Hematopoietic multipotent progenitor cell treated with erythropoietin and hydrocortisone succinate and interleukin-3 and kit ligand, for 17 days (in vitro differentiated cells): ENCODE data around the gene KRT73.

Experiments used
- DNase-seq: peaks from one replicate; pipeline ENCODE4 v3.0.0-alpha.2; 2015; ENCODE audit warnings: low spot score

Gene KRT73

DNA sequence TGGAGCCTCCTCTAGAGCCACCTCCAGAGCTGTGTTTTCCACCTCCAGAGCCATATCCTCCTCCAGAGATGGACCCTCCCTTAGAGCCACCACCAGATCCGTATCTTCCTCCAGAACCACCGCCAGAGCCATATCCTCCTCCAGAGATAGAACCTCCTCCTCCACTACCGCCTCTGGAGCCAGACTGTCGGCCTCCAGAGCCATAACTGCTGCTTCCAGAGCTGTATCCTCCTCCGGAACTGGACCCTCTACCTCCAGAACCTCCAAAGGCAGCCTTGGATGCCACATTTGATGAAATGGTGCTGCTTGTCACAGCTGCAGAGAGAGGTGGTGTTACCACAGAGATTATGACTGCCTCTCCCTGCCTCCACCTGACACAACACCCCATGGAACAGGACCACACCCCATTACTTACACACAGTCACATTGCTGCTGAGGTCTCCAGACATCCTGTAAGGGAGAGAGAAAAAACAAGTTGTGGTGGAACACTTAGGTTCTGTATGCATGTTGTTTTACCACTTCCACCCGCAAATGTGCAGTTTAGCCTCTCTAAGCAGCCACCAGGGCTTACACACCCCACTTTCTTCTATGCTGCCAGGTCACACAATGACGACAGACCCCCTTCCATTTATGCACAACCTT, 26.9 kb upstream of the KRT73 start:
- DNase-seq: peak; percentile 26

DNA sequence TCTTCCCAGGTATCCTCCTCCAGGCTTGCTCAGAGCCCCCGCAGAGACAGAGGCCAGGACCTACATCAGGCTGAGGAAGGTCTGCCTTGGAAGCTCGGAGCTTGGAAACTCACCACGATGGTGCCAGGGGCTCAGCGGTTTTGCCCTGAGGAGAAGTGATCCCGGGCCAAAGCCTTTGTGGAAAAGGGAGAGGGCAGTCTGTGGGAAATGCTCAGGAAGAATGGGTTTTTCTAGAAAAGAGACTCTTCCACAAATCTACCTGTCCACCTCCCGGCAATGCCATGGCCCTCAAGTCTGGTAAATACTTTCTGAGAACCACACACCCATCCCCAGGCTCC, 25.7 kb upstream of the KRT73 start:
- DNase-seq: no peak

DNA sequence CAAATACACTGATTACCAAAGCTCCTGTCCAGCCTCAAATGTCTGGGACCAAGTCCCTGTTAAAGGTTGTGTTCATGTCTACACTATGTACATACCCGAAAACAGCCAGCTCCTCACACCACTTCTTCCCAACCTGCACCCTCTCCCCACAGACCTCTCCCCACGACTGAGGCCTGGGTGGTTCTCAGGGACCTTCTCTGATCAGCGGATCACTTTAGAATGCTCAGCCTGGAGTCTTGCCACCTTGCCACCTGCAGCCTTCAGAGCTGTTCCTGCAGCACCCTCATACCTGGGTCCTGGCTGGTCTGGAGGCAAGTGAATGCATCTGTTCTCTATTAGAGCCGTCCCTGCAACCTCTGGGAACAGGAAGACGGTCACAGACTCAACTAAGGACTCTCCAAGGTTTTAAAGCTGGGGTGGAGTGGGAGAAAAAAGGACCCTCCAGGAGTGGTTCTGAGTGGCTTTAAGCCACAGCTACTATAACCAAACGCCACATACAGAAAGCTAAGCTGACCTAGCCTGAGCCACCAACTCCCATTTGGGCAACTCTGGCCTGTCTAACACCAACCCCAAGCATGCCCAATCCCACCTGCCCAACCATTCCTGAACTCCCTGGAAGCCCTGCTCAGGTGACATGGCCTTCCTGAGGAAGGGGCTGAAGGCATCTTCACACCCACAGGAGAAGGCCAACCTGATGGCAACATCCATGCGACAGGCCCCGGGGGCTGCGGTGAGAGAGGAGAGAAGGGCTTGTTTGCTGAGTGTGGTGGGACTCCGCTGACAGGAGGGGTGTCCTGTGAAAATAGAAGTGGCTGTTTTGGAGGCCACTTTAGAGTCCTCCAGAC, 25.1 kb upstream of the KRT73 start:
- DNase-seq: no peak

DNA sequence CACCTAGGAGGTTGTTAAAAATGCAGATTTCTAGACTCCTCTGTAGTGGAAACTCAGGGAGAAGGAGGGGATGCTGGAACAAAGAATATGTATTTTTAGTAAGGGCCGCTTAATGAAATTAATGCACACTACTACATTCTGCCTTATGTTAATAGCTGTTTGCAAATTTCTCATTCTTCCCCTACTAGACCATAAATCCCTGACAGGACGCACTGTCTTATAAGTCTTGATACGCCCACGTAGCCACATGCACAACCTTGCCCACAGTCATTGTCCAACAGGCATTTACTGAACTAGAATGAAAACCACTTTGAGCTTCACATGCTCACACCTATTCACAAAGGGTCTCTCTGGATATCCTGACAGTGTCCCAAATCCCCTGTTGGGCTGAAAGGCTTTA, 23.1 kb upstream of the KRT73 start:
- no peak for DNase-seq

DNA sequence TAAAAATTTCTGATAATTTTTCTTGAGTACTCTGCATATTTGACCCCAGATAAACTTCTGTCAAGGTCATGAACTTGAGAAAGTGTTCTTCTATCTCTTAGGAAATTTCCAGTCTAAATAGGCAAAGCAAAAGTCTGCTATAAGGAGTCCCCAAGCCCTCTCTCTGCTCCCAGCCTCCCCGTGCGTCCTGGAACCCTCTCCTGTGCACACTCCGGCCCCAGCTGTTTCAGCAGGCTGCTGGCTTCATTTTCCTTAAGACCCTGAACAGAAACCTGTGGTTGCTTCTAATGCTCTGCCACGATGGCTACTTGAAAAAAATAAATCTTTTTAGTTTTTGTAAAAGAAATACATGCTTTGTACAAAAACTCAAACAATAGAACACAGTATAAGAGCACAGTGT, 18.9 kb upstream of the KRT73 start:
- DNase-seq: no peak

DNA sequence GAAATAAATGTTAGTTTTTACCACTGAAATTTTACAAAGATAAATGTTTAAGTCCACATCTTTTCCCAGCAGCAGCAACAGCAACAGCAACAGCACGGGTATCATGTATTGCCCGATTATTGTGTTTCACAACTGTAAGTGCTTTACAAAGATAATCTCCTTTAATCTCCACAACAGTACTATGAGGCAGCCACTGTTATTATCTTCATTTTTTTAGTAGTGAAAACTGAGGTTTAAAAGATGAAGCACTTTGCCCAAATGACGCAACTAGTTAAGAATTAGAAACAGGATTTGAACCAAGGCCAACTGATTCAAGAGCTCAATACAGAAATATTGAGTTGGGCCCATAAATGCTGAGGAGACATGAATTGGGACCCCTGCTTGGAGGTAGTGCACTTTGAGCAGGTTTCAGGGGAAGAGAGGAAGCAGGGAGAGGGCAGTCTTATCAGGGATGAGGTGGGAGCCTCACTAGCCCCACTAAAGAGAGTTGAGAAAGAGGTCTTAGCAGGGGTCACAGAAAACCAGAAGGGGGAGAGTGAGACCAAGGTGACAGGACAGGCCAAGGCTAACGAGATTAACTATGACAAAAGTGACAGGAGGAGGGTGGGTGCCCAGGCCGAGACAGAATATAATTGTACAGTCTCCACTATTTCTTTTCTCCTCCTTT, 18.4 kb upstream of the KRT73 start:
- no peak for DNase-seq

DNA sequence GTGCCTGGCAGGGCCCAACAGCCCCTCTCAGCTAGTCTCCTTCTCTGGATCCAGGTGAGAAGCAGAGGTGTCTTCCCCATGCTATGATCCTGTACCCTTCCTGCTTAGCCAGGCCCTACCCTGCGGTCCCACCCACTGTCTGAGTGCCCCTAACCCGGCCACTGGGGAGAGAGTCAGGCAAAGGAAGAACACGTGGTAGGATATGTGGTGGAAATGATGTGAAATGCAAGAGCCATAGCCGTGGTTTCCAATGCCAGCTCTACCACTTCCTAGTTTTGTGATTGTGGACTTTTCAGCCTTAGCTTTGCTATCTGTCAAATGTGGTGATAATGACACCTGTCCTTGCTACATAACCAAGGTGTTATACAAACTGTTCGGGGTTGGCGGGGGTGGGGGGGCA, 17.8 kb upstream of the KRT73 start:
- no peak for DNase-seq

DNA sequence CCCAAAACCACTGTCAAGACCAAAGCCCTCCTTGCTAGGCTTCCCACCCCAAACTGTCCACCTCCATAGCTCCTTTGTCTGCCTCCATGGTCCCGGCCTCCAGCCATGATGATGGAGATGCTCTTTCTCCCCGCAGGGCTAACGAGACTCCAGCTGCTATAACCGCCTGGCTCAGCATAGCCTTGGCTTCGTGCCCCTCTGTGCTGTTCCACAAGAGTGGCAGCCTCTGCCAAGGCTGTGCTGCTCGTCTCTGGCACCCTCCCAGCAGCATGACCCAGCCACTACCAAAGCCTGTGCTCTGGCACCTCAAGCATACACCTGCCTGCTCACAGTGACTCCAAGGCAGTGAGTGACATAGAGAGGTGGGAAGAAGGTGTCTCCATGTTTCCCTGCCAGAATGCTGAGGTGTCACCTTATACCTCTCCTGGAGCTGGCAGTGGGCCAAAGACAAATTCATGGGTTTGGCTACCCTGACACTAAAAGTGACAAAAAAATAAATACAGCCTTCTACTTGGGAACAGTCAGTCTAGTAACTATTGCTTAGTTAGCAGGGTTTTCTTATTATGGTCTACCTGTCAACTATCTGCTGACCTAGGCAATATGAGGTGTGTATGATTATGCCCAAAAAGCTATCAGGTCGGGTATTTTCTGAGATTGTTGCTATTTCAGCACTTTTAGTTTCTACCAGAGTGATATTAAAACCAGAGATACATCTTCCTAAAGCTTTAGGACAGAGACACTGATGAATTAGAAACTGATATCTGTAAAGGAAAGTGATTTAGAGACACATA, 16.1 kb upstream of the KRT73 start:
- DNase-seq: peak; percentile 60

DNA sequence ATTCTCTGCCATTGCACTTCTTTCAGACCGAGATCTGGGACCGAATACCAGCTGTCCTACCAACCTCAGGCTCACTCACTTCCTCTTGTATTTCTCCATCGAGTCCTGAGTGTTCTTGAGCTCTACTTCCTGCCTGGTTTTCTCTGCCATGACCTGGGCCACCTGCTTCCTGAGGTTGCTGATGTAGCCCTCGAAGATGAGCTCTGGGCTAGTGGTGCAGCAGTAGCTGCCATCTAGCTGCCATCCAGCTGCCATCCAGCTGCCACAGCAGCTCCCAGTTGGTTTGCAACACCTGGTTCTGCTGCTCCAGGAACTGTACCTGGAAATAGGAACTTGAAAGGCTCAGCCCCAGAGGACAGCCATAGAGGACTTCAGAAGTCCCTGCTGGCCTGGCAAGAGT, 15.0 kb upstream of the KRT73 start:
- no peak for DNase-seq

DNA sequence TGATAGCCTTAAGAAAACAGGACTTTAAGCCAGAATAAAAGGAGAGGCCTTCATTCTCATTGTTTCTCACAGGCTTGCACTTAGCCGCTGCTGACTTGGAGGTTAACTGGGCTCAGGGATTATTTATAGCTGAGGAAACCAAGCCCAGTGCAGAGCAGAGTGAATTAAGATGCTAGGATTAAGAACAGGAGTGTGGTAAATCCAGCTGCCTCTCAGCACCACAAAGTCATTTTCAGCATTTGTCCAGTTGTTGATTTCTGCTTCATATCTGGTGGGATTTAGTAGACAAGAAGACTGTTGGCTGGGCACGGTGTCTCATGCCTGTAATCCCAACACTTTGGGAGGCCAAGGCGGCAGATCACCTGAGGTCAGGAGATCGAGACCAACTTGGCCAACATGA, 14.3 kb upstream of the KRT73 start:
- DNase-seq: no peak

DNA sequence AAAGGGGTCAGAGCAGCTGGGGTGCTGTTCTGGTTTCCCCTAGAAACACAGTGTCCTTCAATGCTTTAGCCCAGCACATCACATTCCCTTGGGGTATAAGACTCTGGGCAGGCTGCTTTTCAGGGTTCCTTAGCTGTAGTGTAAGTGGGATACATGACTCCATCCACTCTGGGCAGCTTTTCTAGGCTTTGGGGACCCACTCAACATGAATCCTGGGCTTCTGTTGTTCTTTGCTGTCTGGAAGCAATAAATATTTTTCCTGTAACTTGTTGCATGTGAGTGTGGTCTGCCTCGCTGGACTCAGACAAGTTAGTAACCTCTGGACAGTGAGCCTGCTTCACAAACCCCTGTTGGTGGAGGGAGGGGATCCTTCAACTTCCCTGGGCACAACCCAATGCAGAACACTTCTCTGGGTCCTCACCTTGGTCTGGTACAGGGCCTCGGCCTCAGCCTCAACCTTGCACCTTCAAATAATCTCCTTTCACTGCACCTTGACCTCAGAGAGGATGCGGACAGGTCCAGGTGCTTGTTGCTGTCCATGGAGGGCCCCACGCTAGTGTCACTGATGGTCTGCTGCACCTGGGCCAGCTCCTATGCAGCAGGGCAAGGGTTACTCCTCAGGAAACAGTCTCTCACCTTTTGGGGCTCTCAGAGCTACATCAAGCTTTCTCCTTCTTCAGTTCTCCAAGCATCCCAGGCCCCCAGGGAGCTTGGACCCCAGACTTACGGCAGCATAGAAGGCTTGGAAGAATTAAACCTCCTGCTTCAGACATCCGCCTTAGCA, 13.5 kb upstream of the KRT73 start:
- DNase-seq: no peak

DNA sequence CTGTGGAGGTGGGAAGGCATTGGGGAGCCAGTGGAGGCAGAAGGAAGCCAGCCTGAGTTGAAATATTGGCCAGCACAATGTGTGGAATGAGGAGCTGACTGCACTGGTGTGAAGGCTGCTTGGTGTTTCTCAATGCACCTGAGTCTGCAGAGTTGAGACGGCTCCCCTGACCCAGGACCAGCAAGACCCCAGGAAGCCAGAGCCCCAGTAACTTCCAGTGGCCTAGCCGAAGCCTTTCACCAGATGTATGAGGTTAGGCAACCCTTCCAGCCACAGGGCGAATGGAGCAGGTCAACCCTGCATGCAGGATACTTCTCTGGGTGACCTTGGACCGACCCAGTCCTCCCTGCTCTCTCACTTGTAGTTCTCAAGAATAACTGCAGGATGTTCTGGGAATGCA, 12.9 kb upstream of the KRT73 start:
- no peak for DNase-seq

DNA sequence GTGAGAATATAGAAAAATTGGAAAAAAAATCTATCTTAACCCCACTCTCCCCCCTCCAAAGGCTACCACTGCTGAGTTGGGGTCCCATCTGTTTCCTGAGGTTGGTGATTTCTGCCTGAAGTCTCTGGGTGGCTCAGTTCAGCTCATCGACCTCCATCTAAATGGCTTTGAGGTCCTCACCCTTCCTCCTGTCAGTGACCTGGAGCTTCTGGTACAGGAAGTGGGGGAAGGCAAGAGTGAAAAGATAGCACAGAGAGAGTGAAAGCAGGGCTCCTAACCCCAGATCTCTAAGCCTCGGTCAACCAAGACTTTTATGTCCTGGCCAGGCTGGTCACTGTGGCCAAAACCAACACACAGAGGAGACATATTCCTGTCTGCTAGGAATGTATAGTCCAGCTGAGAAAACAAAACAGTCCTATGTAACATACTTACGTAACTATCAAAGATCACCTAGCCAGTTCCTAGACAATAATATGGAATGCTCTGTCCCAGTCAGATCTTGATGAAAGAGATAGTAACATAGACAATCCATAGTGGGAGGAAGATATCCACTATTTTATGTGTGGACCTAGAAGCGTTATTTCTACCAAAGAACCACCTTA, 12.3 kb upstream of the KRT73 start:
- DNase-seq: no peak

DNA sequence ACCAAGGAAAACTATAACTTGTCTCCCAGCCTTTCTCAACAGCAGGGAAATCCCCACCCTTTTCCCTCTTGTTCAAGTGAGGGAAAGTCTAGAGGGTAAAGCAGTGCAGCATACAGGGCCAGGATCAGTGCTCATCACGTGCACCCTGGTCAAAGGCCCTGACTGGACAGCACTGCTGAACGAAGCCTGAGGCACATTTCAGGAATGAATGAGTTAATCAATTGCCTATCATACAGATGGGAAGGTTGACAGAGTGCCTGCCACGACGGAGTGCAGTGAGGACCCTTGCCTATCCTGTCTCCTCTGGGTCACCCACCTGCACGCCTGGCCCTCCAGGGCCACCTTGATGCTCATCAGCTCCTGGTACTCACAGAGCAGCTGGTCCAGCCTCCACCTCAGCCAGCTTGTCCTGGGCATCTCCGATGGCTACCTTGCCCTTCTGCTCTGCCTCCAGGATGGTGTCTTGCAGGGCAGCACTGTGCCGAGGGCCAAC, 11.7 kb upstream of the KRT73 start:
- DNase-seq: no peak

DNA sequence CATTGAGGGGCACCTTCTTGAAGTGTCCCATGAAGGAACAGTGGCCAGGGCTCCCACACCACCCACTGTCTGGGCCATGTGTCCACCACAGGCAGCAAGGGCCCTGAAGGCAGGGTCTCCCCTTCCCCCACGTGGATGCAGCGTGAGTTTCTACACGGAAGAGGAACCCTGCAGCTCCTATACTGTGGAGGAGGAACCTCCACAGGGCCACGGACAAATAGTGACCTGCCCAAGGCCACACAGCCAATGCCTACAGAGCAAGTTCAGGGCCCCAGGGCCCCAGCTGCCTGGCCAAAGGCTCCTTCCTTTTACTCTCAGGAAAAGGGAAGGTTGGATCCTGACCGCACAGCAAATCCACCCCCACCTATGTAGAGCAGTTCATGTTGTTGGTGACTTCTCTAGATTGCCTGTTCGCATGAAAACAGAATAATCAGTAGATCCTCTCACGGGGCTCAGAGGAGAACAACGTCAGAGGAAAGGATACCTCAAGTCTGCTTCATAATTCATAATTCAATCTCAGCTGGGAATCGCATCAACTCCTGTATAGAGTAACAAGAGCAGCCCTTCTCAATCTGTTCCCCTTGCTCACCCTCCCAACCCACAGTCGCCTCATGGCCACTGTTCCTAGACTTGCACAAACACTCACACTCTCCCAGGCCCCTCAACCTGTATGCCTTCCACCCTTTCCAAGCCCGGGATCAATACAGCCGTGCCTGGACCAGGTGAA, 11.1 kb upstream of the KRT73 start:
- no peak for DNase-seq

DNA sequence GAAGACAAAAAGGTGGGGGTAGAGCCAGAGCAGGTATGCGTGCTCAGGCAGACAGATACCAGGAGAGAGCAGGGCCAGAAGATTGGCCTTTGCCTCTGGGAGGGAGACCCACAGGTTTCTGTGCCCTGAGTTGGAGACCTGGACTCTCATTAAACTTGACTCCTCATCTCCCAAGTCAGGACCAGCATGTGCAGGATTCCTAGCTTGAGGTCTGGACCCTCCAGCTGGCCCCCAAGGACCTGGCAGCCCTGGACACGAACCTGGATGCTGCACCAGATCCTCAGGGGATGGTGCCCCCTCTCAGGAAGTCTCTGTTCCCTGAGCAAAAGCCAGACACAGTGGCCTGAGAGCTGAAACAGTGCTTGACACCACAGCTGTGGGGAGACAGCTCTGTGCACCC, 10.5 kb upstream of the KRT73 start:
- DNase-seq: no peak

DNA sequence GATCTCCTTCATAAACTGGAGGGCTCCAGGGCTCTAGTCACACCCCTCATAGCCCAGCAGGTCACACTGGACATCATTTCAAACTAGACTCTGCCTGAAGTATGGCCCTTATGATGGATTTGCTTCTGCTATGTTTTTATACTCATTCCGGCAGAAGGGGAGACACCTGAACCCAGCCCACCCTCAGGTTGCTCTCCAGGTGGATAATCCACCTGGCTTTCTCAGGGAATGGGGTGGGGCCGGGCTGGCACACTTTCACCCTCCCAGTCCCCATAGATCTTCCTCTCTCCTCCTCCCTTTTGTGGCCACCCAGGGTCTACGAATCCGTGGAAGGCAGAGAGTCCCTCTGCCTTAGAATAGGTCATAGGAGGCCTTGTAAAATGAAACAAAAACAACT, 9.8 kb upstream of the KRT73 start:
- no peak for DNase-seq

DNA sequence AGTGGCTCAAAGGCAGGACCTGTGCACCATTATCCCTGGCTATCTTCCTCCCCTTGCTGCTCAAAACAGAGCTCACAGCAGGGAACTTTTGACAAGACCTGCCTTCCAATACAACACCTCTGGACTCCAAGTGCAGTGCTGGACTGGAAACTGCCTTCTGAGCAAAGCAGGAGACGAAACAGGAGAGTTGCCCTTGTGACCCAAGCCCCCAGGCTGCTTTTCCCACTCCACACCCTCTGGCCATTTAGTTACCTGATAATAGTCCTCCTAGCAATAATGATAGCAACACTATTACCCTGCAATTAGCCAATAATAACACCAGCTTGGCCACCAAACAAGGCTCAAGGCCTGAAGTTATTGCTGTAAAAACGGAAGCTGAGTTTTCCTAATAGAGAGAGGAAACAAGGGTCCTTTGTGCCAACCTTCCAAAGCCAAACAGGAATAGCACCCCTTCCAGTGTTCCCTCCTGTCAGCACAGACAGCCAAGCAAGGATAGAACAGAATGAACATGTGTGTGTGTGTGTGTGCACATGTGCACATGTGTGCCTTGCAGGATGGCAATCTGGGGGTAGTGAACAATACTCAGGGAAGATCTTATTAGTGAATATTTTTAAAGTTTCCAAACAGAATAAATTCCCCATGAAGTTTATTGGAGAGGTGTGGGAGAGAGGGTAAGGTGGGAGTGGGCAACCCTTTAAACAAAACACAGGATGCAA, 9.2 kb upstream of the KRT73 start:
- DNase-seq: no peak

DNA sequence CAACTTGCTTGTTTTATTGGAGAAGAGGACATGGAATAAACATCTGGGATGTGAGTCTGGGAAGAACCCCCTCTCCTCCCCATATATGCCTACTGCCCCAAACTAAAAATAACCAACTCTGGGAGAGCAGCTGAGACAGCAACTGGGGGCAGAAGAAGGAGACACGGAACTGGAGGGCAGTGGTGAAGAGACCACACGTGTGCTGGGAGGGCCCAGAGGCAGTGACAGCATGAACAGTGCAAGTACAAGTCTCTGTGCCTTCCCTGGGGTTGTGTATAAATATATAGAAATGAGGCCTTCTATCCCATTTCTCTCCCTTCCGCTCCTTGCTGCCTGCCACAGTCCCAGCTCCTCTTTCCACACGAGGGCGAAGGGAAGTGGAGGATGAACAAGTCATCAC, 4.0 kb upstream of the KRT73 start:
- DNase-seq: no peak

DNA sequence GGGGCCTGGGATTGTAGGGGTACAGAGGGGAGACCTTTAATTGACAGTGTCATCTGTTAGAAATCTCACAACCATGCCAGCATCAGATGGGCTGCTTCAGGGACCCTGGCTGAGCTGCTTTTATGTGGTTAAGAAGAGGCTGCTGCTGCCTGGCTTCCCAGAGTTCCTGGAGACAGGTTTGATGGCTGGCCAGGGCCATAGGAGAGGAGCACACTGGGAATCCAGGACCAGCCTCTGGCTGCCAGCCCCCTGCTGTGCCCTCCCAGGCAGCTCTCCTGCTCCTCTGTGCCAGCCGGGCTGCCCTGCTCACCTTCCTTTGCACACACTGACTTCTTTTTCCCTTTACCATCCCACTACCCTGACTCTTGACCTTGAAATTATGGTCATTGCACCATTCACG, 507 bp upstream of the KRT73 start:
- no peak for DNase-seq
